GM21717 (cell line): ENCODE measurements around the gene NRXN3.
A peak's percentile ranks its signal among the peaks of the same experiment; 100 is the strongest.

Source experiments
- ATAC-seq: cut with Tn5 transposase; IDR thresholded peaks from one replicate; pipeline ENCODE4 v1.9.1; 2021; ENCODE audit warnings: mild to moderate bottlenecking, moderate library complexity; ENCODE audit not compliant: unreplicated experiment

Gene NRXN3

DNA sequence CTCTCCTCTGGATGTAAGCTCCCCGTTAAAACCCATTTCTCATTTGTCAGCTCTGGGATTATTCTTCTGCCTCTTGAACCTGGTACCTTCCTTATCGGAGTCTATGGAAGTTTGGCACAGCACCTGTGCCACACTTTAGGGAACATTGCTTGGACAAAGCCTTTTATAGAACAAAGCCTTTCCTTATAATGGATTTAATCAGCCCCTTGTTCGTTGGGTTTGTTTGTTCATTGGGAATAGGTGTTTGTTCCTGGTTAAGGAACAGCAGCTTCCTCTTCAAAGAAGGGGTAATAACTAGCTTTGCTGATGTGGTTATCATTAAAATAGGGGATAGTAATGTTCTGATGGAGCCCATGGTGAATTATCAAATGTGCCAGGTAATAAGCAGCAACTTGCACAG lies 70.4 kb downstream of the NRXN3 start:
- no peak for ATAC-seq

DNA sequence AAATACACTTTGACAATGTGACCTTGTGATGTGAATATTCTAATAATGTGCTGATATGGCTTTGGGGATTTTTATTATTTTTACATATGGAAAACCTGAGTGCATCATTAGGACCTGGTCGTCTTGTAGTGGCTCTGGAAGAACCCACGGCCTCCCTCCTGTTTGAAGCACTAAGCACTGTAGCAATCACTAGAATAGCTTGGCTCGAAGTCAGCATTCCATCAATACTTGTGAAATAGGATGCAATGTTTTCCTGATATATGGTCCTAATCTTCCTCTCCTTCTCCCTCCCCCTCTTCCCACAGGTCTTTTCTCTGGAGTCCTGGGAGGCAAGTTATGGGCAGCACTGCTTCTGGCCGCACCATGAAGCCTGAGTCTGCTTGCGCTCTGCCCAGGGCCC lies 71.9 kb downstream of the NRXN3 start:
- no peak for ATAC-seq

DNA sequence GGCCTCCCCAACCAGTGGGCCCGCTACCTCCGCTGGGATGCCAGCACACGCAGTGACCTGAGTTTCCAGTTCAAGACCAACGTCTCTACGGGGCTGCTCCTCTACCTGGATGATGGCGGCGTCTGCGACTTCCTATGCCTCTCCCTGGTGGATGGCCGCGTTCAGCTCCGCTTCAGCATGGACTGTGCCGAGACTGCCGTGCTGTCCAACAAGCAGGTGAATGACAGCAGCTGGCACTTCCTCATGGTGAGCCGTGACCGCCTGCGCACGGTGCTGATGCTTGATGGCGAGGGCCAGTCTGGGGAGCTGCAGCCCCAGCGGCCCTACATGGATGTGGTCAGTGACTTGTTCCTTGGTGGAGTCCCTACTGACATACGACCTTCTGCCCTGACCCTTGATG lies 73.0 kb downstream of the NRXN3 start:
- ATAC-seq = no peak

DNA sequence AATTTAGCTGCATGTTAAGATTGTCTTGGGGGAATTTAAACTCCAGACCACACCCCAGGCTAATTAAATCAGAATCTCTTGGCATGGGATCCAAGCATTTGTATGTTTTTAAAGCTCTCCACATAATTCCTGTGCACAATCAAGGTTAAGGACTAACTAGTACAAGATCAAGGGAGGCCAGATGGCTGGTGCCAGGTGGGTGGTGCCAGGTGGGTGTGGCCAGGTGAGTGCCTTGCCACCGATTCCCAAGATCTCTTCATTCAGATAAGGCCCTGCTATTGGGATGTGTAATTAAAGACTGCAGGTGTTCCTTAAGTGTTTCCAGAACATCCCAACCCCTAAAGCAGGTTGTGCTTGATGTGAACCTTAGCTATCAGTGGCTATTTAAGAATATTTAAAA lies 75.1 kb downstream of the NRXN3 start:
- ATAC-seq = no peak

DNA sequence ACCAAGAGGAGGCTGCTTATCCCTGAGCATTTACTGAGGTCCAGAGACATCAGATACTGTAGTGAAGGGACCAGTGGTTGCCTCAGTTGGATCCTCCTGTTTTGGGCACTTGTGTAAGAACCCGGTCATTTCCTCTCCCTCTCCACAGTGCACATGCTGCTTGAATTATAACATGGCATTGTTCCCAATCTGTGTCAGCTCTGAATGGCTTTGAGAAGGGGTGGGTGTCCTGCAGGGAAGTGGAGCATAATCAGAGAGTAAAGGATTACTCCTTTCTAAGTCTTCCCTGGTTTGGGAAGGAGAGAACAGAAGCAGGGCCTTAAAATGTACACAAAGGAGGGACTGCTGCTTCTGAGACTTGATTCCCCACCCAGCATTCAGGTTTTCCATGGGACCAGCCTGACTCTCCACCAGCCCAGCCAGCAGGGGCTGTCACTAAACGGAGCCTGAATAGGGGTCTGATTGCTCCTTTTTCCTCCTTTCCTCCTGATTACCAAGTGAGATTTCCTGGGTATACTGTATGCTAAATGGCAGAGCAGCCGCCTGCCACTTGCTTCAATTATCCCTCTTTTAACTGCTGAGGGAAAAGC lies 78.4 kb downstream of the NRXN3 start:
- no peak for ATAC-seq

DNA sequence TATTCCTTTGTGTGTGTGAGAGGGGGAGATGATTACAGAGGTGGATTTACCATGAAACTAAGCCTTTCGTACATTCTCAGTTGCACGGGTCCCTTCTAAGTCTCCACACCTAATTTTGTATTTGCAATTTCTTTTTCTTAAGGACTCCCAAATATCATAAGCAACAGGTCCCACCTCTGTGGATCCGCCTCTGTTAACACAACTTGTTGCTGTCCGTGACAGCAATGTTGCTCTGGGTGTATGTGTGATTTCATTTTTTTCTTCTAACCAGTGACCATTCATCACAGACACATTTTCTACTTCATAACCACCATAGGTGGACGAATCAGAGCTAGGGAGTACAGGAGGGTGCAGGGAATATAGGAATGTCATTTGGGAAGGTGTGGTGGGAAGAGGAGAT lies 81.1 kb downstream of the NRXN3 start:
- no peak for ATAC-seq

DNA sequence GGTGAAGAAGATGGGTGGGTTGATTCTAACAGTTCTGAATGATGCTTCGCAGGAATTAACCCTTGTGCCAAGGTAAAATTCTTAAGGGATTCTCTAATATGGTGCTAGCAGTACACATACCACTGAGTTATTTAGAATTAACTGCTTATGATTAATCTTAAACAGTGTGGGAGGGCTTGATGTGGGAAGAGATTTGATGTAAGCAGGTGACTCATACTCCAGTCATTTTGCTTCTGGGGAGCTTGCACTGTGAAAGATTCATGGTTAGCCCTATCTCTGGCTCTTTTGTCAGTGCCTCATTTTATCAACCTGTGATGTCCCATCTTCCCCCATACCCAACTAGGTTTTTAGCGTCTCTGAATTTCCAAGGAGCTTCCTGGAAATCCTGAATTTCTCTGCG lies 83.8 kb downstream of the NRXN3 start:
- ATAC-seq = no peak

DNA sequence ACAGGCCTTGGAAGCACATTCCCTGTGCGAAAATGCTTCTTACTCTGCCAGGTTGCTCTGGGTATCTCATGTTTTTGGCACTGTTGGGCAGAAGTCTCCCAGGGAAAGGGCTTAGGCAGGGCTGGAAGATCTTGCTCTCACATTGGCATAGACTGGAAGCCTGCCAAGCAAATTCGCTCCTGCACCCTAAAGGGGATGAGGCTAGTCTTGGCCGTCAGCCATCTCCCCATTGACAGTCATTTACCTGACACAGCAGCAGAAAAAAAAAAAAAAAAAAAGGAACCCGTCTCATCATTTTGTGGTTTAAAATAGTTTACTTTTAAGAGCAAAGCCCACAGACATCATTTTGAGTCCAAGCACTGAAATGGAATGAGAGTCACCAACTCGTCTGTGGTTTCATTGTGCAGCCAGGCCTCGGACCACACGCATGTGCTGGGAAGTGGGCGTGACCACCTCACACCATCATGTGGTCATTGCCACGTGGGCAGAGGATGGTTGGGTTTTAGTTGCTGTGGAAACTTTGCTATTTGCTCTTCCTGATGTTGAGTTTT lies 84.8 kb downstream of the NRXN3 start:
- ATAC-seq = no peak

DNA sequence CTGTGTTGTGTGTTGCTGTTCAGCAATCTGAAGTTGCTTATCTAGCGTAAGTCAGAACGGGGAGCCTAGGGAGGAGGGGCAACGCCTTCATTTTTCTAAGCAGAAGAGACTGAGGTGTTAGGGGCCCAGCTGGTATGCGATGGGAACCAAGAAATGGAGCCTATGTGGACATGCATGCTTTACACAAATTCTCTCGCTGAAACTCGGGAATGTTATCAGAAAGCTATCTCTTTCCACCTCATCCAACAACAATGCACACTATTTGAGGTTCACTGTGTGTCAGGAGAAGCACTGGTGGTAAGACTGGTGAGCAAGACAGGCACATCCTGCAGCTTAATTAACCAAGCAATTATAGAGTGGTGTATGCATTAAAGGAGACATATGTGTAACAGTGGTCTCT lies 89.7 kb downstream of the NRXN3 start:
- no peak for ATAC-seq

DNA sequence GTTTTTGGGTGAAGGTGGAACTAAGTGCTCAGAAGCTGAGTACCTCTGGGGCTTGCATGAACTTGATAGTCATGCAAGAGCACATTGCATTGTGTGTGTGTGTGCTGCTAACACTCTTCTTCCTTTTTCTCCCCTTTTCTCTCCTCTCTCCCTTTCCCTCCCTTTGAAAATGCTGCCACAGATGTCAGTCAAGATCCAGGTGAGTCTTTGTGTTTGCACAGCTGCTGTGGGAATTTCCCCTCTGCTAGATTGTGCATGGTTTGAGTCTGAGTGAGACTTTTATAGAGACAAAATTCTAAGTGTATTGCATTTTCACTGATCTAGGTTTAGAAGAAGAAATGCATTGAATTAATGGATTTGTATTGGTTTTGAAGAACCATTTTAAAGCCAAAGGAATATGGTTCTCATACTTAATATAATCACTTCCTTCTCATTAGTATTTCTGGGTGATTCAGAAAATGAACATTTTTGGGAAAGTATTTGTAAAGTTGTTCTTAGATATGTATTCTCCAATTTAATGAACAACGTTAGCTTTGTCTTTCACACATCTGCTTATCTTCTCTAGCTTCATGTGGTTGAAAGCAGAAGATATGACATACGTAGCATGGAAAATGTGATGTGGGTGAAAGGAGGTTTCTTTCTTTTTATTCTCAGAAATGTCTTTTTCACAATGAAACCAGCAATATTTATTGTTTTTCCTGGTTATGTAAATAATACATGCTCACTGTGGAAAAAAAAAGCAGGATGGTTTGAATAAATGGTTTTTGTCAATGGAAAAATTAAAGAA lies 108.5 kb downstream of the NRXN3 start:
- no peak for ATAC-seq

DNA sequence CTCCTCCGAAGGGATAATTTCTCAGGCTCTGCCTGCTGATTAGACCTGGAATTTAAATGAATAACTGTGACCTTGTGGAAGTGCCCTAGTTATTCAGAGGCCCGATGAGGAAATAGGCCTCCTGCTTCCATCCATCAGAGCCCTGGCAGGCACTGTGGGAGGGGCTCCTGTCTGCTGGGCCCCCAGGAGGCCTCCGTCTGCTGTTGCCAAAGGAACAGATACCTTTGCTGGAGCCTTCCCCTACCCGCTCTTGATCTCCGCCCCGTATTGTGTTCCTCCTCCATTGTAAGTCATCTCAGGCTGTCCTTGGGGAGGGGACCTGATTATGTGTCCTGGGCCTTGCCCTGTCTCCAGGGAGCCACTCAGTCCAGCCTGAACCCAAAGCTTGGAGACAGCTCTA lies 112.3 kb downstream of the NRXN3 start:
- ATAC-seq = no peak

DNA sequence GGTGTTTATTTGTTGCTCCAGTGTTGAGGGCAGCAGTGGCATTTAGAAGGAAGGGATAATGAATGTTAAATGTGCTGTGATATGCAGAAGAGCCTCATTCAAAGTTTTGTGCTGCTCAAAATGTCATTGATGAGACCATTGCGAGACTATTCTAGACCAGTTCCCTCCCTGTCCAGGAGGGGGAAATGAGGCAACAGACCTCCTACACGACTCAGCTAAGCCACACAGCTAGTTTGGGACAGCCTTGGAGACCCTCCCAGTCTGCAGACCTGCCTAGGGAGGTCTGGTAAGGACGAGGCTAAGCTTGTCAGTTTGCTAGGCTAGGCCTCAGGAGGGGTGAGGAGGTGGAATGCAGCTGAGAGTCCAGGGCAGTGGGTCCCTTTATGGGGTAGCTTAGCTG lies 116.0 kb downstream of the NRXN3 start:
- ATAC-seq = no peak

DNA sequence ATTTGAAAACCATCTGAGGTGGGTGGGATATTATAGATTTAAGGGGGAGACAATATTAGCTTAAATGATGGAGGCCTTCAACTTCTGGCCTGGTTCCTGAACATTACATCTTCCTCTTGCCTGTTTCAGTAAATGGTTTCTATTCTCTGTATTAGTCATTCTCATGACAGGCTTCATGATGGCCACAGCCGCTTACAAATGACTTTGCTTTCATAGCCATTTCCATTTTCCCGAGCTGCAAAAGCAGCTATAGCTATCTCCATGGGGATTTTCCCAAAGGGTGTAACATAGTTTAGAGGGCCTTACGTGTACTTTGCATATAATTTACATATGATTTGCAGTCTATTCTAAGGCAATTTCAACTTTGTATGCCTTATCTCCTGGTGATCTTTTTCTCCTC lies 121.8 kb downstream of the NRXN3 start:
- ATAC-seq = peak; percentile 74

DNA sequence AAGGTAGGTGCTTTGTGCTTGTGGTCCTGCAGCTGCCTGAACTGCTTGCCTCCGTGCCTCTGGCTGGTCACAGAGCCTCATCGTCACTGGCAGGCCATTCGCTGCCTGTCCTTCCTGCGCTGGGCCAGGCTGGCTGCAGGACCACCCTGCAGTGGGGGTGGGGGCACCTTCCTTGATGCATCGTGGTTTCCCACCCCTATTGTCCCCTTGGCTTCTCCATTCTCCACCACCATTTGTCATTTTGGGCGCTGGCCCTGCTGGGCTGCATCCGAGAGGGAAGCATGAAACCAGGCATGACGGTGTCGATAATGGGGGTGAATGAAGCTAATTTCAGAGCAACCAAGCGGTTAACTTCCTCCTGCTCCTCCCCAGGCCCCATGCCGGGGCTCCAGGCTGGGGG lies 127.7 kb downstream of the NRXN3 start:
- no peak for ATAC-seq

DNA sequence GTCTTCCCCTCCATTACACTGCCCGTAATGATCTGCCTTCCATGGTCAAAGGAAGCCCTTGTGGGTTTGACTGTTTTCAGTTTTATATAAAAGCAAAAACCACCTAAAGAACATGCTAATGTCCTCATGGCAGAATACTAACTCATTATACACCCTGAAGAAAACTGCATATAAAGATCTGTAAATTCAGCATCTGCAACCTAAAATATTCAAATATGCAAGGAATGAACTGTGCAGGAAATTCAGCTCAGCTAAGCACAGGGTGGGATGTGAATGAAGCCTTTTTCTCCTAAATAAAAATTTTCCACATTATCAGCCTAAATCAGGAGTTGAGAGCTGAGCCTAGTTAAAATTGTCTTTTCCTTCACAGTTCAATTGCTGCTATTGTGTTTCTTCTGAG lies 128.1 kb downstream of the NRXN3 start:
- no peak for ATAC-seq

DNA sequence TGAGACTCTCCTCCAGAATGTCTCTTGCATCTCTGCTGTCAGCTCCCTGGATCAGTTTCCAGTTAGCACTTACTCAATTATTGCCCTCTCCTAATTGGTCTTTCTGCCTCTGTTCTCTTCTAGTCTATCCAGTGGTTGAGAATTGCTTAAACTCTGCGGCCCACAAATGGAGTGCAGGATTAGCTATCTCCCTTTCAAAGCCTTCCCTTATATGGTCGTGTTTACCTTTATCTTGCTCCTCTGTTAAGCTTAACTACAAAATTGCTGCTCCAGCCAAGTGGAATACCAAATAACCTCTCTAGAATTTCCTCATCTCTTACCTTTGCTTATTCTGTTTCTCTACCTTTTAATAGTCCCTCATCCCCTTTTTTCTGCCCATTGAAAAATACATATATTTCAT lies 132.7 kb downstream of the NRXN3 start:
- no peak for ATAC-seq

DNA sequence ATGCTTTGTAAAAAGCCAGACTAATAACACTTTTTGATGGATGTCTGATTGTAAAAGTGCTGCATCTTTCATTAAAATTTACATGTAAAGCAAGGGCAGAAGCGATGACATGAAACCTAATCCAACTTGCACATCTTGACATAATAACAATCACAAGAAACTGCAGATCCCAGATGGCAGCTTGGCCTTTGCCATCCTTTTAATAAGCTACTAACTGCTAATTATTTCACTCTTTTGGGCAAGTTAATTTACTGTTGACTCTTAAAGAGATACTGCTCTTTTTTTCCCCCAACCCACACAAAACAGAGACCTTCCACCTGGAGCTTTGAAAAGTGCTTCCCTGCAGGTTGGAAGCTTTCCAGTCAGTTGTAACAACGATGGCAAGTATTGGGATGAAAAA lies 137.5 kb downstream of the NRXN3 start:
- no peak for ATAC-seq

DNA sequence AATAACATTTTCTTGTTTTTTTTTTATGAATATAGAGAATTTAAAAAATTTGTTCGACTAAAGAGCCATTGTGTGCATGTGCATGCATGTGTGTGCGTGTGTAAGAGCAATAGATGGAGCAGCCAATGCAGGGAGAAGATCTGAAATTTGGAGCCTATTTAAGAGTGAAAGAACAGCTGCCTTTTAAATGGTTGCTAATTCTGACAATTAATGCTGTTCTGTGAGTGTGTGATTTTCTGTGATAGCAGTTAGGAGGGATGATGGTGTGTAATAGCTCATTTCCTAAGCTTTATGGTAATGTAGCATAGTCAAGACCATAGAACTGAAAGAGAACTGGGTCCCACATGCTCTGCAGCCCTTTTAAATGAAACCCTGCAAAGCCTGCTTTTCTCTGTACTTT lies 137.9 kb downstream of the NRXN3 start:
- no peak for ATAC-seq

DNA sequence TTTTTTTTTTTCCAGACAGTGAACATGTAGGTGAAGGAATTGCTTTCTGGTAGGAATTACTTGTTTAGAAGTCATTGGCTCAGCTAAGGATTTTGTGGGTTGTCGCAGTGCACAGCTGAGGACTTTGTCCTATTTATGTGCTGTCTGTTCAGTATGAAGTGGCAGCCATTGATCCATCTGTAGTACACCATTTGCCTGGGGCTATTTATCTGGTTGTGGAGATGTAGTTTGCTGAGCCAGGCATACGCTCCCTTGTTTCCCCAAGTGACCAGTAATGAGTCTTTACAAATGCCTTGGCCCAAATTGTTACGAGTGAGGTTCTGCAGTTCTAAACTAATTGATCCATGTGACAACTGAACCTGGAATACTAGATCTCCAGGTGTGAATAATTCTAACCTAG lies 140.1 kb downstream of the NRXN3 start:
- ATAC-seq = no peak

DNA sequence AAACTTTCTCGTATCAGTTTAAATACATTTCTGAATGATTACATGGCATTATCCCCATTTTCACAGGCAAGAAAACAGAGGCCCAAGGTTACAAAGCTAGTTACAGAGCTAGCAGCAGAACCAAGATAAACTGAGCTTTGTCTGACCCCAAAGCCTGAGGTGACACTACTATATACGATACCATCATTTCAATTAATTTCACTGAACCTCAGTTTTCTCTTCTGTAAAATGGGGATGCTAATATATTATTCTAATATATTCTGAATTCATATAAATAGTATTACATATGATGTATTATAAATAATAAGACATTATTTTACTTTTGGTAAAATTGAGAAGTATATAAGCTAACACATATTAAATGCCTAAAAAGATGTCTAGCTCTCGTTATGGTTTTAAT lies 143.3 kb downstream of the NRXN3 start:
- ATAC-seq = no peak

DNA sequence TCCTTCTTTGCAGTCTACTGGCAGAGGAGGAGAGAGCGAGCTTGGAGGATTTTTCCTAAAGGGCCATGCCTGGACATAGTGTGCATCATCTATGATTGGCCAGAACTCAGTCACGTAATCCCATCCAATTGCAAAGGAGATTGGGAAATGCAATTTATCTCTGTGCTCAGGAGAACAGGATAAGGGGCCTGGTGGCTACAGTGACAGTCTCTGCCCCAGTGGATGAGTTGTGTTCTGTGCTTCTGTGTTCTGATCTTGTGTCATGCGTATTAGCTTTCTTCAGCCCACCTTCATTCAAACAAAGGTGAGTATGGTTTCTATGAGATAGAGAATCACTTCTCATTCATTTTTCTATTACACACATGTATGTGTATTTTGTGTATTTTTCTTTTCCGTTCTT lies 144.3 kb downstream of the NRXN3 start:
- ATAC-seq = no peak

DNA sequence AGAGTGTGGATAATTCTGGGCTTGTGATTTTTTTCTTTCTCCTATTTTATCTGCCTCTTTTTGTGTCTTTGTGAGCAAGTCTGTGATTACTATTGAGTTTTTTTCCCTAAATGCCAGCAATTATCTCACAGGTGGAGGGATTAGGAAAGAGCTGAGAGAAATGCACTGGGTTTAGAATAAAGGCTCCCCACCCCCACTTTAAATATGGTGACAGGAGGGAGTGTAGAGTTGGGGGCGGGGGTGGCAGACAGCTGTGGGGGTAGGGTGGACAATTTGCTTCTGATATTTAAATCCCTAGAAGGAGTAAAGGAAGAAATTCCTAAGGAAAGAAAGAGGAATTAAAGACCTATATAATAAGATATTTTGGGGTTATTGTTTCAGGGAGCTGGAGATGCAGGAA lies 145.9 kb downstream of the NRXN3 start:
- no peak for ATAC-seq

DNA sequence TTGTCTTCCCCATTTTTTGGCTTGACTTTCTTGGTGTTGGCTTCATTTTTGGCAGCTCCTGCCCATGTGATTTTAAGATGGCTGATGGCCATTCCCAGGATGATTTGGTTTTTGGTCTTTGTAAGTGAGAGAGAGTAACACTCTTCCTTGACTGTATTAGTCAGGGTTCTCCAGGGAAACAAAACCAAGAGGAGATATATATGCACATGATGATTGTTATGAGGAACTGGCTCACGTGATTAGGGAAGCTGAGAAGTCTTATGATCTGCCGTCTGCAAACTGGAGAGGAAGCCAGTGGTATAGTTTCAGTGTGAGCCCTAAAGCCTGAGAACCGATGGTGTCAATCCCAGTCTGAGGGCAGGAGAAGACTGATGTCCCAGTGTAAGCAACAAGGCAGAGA lies 146.6 kb downstream of the NRXN3 start:
- ATAC-seq = no peak
